ENCODE results near the gene MGAT5.

GRCh38 chr2:134268265-134268664 lies 14.4 kb downstream of the MGAT5 start:
- TF ChIP-seq, protein P1, sequence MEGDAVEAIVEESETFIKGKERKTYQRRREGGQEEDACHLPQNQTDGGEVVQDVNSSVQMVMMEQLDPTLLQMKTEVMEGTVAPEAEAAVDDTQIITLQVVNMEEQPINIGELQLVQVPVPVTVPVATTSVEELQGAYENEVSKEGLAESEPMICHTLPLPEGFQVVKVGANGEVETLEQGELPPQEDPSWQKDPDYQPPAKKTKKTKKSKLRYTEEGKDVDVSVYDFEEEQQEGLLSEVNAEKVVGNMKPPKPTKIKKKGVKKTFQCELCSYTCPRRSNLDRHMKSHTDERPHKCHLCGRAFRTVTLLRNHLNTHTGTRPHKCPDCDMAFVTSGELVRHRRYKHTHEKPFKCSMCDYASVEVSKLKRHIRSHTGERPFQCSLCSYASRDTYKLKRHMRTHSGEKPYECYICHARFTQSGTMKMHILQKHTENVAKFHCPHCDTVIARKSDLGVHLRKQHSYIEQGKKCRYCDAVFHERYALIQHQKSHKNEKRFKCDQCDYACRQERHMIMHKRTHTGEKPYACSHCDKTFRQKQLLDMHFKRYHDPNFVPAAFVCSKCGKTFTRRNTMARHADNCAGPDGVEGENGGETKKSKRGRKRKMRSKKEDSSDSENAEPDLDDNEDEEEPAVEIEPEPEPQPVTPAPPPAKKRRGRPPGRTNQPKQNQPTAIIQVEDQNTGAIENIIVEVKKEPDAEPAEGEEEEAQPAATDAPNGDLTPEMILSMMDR (IDR thresholded peaks at IDR 0.05), result no peak
- TF ChIP-seq POLR2AphosphoS5 (IDR thresholded peaks at IDR 0.05), result no peak
- no peak for TF ChIP-seq POLR2A (IDR thresholded peaks at IDR 0.05)
